GM18511 (cell line): ENCODE measurements around the gene OR5B21.

Experiments used
- ATAC-seq: cut with Tn5 transposase; IDR thresholded peaks from one replicate; pipeline ENCODE4 v1.9.1; 2021; ENCODE audit warnings: mild to moderate bottlenecking, moderate library complexity; ENCODE audit not compliant: unreplicated experiment

The OR5B21 gene

DNA sequence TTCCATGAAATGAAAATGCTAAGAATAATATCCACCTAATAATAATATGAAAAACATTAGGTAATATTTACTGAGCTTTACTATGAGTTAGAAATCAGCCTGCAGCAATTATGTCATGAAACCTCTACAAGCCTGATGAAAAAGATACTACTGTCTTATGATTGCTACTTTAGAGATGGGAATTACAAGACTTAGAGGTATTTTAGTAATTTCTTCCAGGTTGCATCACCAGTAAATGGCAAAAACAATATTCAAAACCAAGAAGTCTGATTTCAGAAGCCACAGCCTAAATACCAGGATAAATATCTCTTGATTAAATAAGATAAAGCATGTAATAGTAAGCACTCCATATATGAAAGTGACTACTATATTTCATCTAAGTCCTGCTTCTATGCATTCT is 13.8 kb downstream of the OR5B21 start:
- ATAC-seq = no peak

DNA sequence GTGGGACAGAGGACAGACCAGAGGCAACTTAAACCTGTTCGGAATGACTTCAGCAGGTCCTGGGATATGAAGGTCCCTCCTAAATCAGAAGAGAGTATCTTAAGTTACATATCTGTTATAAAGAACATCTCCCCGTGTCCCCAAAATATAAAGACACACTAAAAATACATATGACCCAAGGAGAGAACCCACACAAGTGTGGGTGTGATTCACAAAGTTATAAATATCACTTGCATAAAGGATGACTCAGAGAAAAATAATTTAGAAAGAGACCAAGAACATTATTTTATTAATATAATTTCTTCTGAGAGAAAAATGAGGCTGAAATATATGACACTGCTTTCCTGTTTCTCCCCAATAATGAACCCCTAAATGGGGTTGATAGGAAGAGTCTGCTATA is 14.2 kb downstream of the OR5B21 start:
- ATAC-seq = no peak

DNA sequence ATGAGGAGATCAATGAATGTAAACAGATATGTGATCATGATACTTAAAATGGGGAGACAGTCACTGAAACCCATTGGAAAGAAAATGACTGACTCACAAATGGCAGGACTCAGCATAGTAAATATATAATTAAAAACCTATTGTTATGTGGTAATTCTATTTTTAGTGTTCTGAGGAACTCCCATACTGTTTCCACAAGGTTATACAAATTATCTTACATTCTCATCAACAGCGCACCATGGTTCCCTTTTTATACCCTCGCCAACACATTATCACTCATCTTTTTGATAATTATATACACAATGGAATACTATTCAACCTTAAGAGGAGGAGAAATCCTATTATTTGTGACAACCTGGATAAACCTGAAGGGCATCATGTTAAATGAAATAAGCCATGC is 17.1 kb downstream of the OR5B21 start:
- ATAC-seq = no peak

GRCh38 chr11:58487170-58487569 is 20.7 kb downstream of the OR5B21 start:
- no peak for ATAC-seq

- no peak for ATAC-seq
Measured at GRCh38 chr11:58485961-58486360, 21.9 kb downstream of the OR5B21 start.

DNA sequence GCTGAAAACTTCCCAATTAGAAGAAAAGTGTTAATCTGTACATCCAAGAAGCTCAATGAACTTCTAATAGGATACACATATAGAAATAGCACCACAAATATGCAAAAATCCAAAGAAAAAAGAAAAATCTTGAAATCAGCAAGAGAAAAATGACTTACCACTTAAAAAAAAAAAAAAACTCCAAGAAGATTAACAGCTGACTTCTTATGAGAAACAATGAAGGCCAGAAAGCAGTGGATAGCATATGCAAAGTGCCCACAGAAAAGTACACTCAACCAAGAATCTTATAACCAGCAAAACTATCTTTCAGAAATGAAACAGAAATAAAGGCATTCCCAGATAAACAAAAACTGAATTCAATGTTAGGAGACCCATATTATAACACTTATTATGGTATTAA is 36.0 kb downstream of the OR5B21 start:
- ATAC-seq = no peak

DNA sequence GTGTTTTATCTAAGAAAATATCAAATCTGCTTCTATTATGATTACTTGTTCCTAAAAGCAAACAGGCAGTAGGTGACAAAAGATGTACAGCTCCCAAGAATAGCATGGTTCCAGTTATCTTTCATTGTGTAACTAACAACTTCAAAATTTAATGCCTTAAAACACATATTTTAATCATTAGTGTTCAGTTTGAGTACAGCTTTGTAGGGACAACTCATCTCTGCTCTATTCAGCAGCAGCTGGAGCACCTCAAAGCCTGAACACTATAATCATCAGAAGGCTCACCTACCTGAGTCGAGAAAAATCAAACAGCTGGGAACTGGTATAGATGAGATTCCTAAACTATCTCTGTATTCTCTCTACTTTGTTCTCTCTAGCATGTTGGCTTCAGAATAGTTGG is 41.6 kb downstream of the OR5B21 start:
- no peak for ATAC-seq

GRCh38 chr11:58465690-58466089 is 42.2 kb downstream of the OR5B21 start:
- no peak for ATAC-seq
